ENCODE measurements around the gene PTX3.

DNA sequence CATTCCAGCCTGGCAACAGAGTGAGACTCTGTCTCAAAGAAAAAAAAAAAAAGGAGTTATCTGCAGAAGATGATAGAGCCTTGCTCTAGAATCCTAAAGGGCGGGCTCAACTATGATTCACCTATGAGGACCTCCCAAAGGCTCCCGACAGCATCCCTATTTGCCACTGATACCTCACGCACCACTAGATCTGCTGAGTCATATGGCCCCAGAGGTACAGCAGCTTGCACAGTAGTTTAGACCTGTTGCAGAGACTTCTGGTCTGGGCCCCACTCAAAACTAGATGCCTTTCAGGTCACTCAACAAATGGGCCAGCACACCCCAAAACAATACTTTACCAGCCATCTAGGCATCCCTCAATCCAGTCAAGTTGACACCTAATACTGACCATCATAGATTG lies 38.1 kb upstream of the PTX3 start:
- TF ChIP-seq SMC3 (conservative IDR thresholded peaks at IDR 0.05; ENCODE audit: poor library complexity) (no peak), EZH2 (IDR thresholded peaks at IDR 0.05; ENCODE audit: borderline replicate concordance, insufficient read depth, low read length, poor library complexity, severe bottlenecking) (no peak), POLR2AphosphoS5 (IDR thresholded peaks at IDR 0.05) (no peak), MXI1 (conservative IDR thresholded peaks at IDR 0.05; ENCODE audit: poor library complexity, severe bottlenecking) (no peak), EP300 (conservative IDR thresholded peaks at IDR 0.05; ENCODE audit: poor library complexity, severe bottlenecking) (no peak), TAF1 (IDR thresholded peaks at IDR 0.05; ENCODE audit: low read depth) (no peak), RAD21 (conservative IDR thresholded peaks at IDR 0.05) (no peak)
- TF ChIP-seq, protein P1, sequence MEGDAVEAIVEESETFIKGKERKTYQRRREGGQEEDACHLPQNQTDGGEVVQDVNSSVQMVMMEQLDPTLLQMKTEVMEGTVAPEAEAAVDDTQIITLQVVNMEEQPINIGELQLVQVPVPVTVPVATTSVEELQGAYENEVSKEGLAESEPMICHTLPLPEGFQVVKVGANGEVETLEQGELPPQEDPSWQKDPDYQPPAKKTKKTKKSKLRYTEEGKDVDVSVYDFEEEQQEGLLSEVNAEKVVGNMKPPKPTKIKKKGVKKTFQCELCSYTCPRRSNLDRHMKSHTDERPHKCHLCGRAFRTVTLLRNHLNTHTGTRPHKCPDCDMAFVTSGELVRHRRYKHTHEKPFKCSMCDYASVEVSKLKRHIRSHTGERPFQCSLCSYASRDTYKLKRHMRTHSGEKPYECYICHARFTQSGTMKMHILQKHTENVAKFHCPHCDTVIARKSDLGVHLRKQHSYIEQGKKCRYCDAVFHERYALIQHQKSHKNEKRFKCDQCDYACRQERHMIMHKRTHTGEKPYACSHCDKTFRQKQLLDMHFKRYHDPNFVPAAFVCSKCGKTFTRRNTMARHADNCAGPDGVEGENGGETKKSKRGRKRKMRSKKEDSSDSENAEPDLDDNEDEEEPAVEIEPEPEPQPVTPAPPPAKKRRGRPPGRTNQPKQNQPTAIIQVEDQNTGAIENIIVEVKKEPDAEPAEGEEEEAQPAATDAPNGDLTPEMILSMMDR (IDR thresholded peaks at IDR 0.05; ENCODE audit: poor library complexity, severe bottlenecking), result no peak
- TF ChIP-seq, protein P2, sequence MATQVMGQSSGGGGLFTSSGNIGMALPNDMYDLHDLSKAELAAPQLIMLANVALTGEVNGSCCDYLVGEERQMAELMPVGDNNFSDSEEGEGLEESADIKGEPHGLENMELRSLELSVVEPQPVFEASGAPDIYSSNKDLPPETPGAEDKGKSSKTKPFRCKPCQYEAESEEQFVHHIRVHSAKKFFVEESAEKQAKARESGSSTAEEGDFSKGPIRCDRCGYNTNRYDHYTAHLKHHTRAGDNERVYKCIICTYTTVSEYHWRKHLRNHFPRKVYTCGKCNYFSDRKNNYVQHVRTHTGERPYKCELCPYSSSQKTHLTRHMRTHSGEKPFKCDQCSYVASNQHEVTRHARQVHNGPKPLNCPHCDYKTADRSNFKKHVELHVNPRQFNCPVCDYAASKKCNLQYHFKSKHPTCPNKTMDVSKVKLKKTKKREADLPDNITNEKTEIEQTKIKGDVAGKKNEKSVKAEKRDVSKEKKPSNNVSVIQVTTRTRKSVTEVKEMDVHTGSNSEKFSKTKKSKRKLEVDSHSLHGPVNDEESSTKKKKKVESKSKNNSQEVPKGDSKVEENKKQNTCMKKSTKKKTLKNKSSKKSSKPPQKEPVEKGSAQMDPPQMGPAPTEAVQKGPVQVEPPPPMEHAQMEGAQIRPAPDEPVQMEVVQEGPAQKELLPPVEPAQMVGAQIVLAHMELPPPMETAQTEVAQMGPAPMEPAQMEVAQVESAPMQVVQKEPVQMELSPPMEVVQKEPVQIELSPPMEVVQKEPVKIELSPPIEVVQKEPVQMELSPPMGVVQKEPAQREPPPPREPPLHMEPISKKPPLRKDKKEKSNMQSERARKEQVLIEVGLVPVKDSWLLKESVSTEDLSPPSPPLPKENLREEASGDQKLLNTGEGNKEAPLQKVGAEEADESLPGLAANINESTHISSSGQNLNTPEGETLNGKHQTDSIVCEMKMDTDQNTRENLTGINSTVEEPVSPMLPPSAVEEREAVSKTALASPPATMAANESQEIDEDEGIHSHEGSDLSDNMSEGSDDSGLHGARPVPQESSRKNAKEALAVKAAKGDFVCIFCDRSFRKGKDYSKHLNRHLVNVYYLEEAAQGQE (IDR thresholded peaks at IDR 0.05; ENCODE audit: borderline replicate concordance), result no peak

Data from neural cell (in vitro differentiated cells).